GM12892 (cell line): ENCODE data around the gene SDK1.

Experiments
- POLR2A ChIP-seq: IDR thresholded peaks from 2 replicates; pipeline ENCODE4 v1.6.1; 2011; ENCODE audit warnings: low read depth, low read length, control low read depth
- POLR2AphosphoS5 ChIP-seq: IDR thresholded peaks from 2 replicates; pipeline ENCODE4 v1.6.1; 2011; ENCODE audit warnings: low read depth, low read length, control low read depth
- TAF1 ChIP-seq: IDR thresholded peaks from 2 replicates; pipeline ENCODE4 v1.6.1; 2011; ENCODE audit warnings: low read depth, mild to moderate bottlenecking, control low read depth, low read length, borderline replicate concordance

- TF ChIP-seq POLR2A: no peak
- no peak for TF ChIP-seq POLR2AphosphoS5
- TF ChIP-seq TAF1: no peak
Observed at GRCh38 chr7:4025210-4025609, 724.2 kb downstream of the SDK1 start.
